DMS114 treated with DMSO at 0.1 percent for 48 hours (cell line): ENCODE measurements around the gene PCDH9.

ENCODE experiments used
- DNase-seq: peaks from one replicate; lab custom pipeline; 2025; ENCODE audit not compliant: unreplicated experiment; lab: John Stamatoyannopoulos, UW

Gene PCDH9

GRCh38 chr13:67226696-67227095, 3.4 kb downstream of the PCDH9 start:
- no peak for DNase-seq

- DNase-seq: no peak
Measured at GRCh38 chr13:67225252-67226159, 4.6 kb downstream of the PCDH9 start.

- peak; percentile 38 for DNase-seq
Measured at GRCh38 chr13:67224148-67224846, 5.8 kb downstream of the PCDH9 start.

- DNase-seq: no peak
Measured at GRCh38 chr13:67223742-67224141, 6.4 kb downstream of the PCDH9 start.

- DNase-seq: no peak
Measured at GRCh38 chr13:67223024-67223423, 7.1 kb downstream of the PCDH9 start.

GRCh38 chr13:67221630-67222226, 8.4 kb downstream of the PCDH9 start:
- DNase-seq: no peak

- no peak for DNase-seq
Measured at GRCh38 chr13:67219113-67219512, 11.0 kb downstream of the PCDH9 start.

- no peak for DNase-seq
Measured at GRCh38 chr13:67217880-67218279, 12.3 kb downstream of the PCDH9 start.

GRCh38 chr13:67216864-67217263, 13.3 kb downstream of the PCDH9 start:
- no peak for DNase-seq

GRCh38 chr13:67210208-67210607, 19.9 kb downstream of the PCDH9 start:
- no peak for DNase-seq

- no peak for DNase-seq
Measured at GRCh38 chr13:67208552-67208951, 21.6 kb downstream of the PCDH9 start.

- DNase-seq: no peak
Measured at GRCh38 chr13:67204764-67205163, 25.4 kb downstream of the PCDH9 start.

GRCh38 chr13:67200605-67201004, 29.5 kb downstream of the PCDH9 start:
- peak; percentile 21 for DNase-seq

GRCh38 chr13:67200183-67200582, 30.0 kb downstream of the PCDH9 start:
- no peak for DNase-seq

GRCh38 chr13:67197704-67198103, 32.4 kb downstream of the PCDH9 start:
- no peak for DNase-seq

- no peak for DNase-seq
Measured at GRCh38 chr13:67193979-67194378, 36.2 kb downstream of the PCDH9 start.

GRCh38 chr13:67192751-67193150, 37.4 kb downstream of the PCDH9 start:
- DNase-seq: no peak

GRCh38 chr13:67186995-67187569, 43.1 kb downstream of the PCDH9 start:
- DNase-seq: no peak

- no peak for DNase-seq
Measured at GRCh38 chr13:67184247-67184646, 45.9 kb downstream of the PCDH9 start.

- DNase-seq: no peak
Measured at GRCh38 chr13:67183151-67183550, 47.0 kb downstream of the PCDH9 start.

GRCh38 chr13:67175836-67176459, 54.2 kb downstream of the PCDH9 start:
- DNase-seq: no peak
